Erythroblast (primary cell): ENCODE measurements around the gene MATK.

ENCODE experiments used
- GATA1 ChIP-seq: IDR thresholded peaks from 2 replicates; pipeline ENCODE4 v1.6.1; 2011; ENCODE audit warnings: low read depth, mild to moderate bottlenecking, control low read depth, low read length, moderate library complexity
- POLR2A ChIP-seq: IDR thresholded peaks from 2 replicates; pipeline ENCODE4 v1.6.1; 2011; ENCODE audit warnings: mild to moderate bottlenecking, low read length

GRCh38 chr19:3769494-3769893 is 16.7 kb downstream of the MATK start:
- no peak for TF ChIP-seq POLR2A
- TF ChIP-seq GATA1: no peak
